Smooth muscle cell of the umbilical artery (primary cell): Measurements from ENCODE around the gene IRX2. TPM values are rescaled to one million over a fixed set of nuclear protein-coding genes. Genes with fewer than 3 reads are reported as not detected.

Source experiments
- total RNA-seq: library from RNA; depleted of rRNA; stranded (reverse); fragments of >200 nt; gene quantifications from 2 replicates; pipeline ENCODE4 v1.2.3, GENCODE V29; 2014

IRX2 gene
- not detected in 2 replicates for total RNA-seq

DNA sequence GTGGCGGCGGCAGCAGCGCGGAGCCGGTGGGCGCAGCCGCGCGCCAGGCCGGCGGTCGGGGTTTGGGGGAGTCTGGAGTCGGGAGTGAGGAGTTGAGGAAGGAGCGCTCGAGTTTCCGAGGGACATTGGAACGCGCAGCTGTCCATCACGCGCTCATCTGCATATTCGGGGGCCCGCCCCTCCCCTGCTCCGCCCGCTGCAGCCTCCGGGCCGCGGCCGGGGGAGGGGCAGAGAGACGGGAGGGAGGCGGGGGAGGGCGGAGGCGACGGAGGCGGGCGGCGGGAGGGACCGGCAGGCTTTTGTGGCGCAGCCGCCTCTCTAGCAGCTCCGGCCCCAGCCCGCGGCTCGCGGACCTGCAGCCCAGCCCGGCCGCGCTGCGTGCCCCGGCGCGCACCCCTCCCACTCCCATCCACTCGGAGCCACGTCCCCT lies at the start of gene IRX2:
Gene IRX2 (minus strand): TSS at position 86 of the 430 bp plus-strand sequence. CDS start 264 bp downstream, outside the sequence.

